ENCODE data around the gene FGF1. TPM values are rescaled to one million over a fixed set of nuclear protein-coding genes. Genes with fewer than 3 reads are reported as not detected.
A peak's percentile ranks its signal among the peaks of the same experiment; 100 is the strongest.

The FGF1 gene
- total RNA-seq, 1 donor = 1.2 TPM

- TF ChIP-seq CTCF (IDR thresholded peaks at IDR 0.05; ENCODE audit: insufficient read depth, low read length) = no peak
- DNase-seq (ENCODE audit: low read depth) = no peak
- H3K4me3 ChIP-seq (ENCODE audit: low read depth, low read length) = no peak overlapping the region
Measured at GRCh38 chr5:142658278-142658677, 27.6 kb downstream of the FGF1 start.

- no peak for TF ChIP-seq CTCF (IDR thresholded peaks at IDR 0.05; ENCODE audit: insufficient read depth, low read length)
- no peak overlapping the region for H3K4me3 ChIP-seq (ENCODE audit: low read depth, low read length)
- no peak for DNase-seq (ENCODE audit: low read depth)
Measured at GRCh38 chr5:142657446-142657845, 28.4 kb downstream of the FGF1 start.

- H3K4me3 ChIP-seq (ENCODE audit: low read depth, low read length) = no peak overlapping the region
- peak; percentile 82 for DNase-seq (ENCODE audit: low read depth)
- TF ChIP-seq CTCF (IDR thresholded peaks at IDR 0.05; ENCODE audit: insufficient read depth, low read length) = peak; percentile 100
Measured at GRCh38 chr5:142655339-142656267, 30.3 kb downstream of the FGF1 start.

- DNase-seq (ENCODE audit: low read depth) = no peak
- peak; percentile 30 for TF ChIP-seq CTCF (IDR thresholded peaks at IDR 0.05; ENCODE audit: insufficient read depth, low read length)
- H3K4me3 ChIP-seq (ENCODE audit: low read depth, low read length) = no peak overlapping the region
Measured at GRCh38 chr5:142654578-142655058, 31.3 kb downstream of the FGF1 start.

GRCh38 chr5:142653321-142653720 lies 32.6 kb downstream of the FGF1 start:
- DNase-seq (ENCODE audit: low read depth) = no peak
- no peak overlapping the region for H3K4me3 ChIP-seq (ENCODE audit: low read depth, low read length)
- no peak for TF ChIP-seq CTCF (IDR thresholded peaks at IDR 0.05; ENCODE audit: insufficient read depth, low read length)

- TF ChIP-seq CTCF (IDR thresholded peaks at IDR 0.05; ENCODE audit: insufficient read depth, low read length) = no peak
- H3K4me3 ChIP-seq (ENCODE audit: low read depth, low read length) = no peak overlapping the region
- DNase-seq (ENCODE audit: low read depth) = no peak
Measured at GRCh38 chr5:142652563-142652962, 33.3 kb downstream of the FGF1 start.

Data from fibroblast of the aortic adventitia (primary cell).